Gastrocnemius medialis (tissue), 4 donors: ENCODE data around the gene CNKSR2. TPM values are rescaled to one million over a fixed set of nuclear protein-coding genes. Genes with fewer than 3 reads are reported as not detected.
A peak's percentile ranks its signal among the peaks of the same experiment; 100 is the strongest.

Experiments
- ATAC-seq, 2 donors: fragments of 150-250 bp; one replicate each; pipeline ENCODE4 v1.9.1; 2016
- DNase-seq, 2 donors: peaks; one replicate each; pipeline ENCODE4 v3.0.0-alpha.2; 2019
- H3K27ac ChIP-seq, 4 donors: fragments of 200-600 bp; sonication (generic); 1 replicate in 1 of 4; 2 replicates in 3 of 4; pipeline ENCODE4 v1.5.1; 2016 to 2018; ENCODE audit warnings: mild to moderate bottlenecking in 2 of 4, moderate library complexity in 1 of 4
- H3K27me3 ChIP-seq, 3 donors: fragments of 200-600 bp; sonication (generic) in 2 of 3; 1 replicate in 1 of 3; 2 replicates in 2 of 3; pipeline versions ENCODE4 v1.5.1 to v1.6.0; 2016 to 2019; ENCODE audit warnings: mild to moderate bottlenecking in 1 of 3, moderate library complexity in 1 of 3
- H3K36me3 ChIP-seq, 2 donors: fragments of 200-600 bp; sonication (generic) in 1 of 2; one replicate each; pipeline ENCODE4 v1.5.1; 2017 to 2018
- H3K4me1 ChIP-seq, 2 donors: fragments of 200-600 bp; sonication (generic) in 1 of 2; one replicate each; pipeline ENCODE4 v1.5.1; 2016 to 2017; ENCODE audit warnings: mild to moderate bottlenecking in 2 of 2
- H3K4me3 ChIP-seq, 4 donors: fragments of 200-600 bp; sonication (generic) in 3 of 4; 1 replicate in 1 of 4; 2 replicates in 3 of 4; pipeline ENCODE4 v1.5.1; 2016 to 2019; ENCODE audit warnings: mild to moderate bottlenecking in 2 of 4
- H3K9me3 ChIP-seq, 3 donors: fragments of 200-600 bp; sonication (generic) in 2 of 3; 1 replicate in 1 of 3; 2 replicates in 2 of 3; pipeline ENCODE4 v1.5.1; 2016 to 2019
- CTCF ChIP-seq, 5 experiments: fragments of 450-650 bp in 3 of 5; fragments of 200-600 bp in 2 of 5; sonication (generic) in 2 of 5; IDR thresholded peaks in 4 of 5; conservative IDR thresholded peaks in 1 of 5; 1 replicate in 4 of 5; 2 replicates in 1 of 5; pipeline ENCODE4 v1.5.1; 2016 to 2019; ENCODE audit warnings: antibody characterized with exemption in 5 of 5, mild to moderate bottlenecking in 3 of 5, moderate library complexity in 3 of 5
- POLR2A ChIP-seq, 2 donors: fragments of 450-650 bp; IDR thresholded peaks; one replicate each; pipeline ENCODE4 v1.6.1; 2017; ENCODE audit warnings: antibody characterized with exemption in 2 of 2, mild to moderate bottlenecking in 2 of 2, moderate library complexity in 2 of 2
- in situ Hi-C, 4 donors: fragments of 200-750 bp; cut with MboI; loops; one replicate each; pipeline versions ENCODE4 v1.15.0 to v1.8.0; 2017; ENCODE audit warnings: low sequenced_read_pairs in 4 of 4
- intact Hi-C: fragments of 100-400 bp; cut with DNase I; formaldehyde crosslinking; loops from one replicate; pipeline ENCODE4 v1.15.1; 2023; ENCODE audit warnings: low total_unique reads
- total RNA-seq, 4 donors: library from RNA; depleted of rRNA; stranded (reverse); fragments of >200 nt; gene quantifications; one replicate each; pipeline versions ENCODE4 v1.1.0 to v1.2.3, GENCODE V29; 2016

Gene CNKSR2
- total RNA-seq, 4 donors from 2014 or later: 0.44 to 8.7 (median 3.0) TPM

GRCh38 chrX:21657318-21658151 lies 283.3 kb downstream of the CNKSR2 start:
- peak overlapping the region; percentile 48 to 57 (median 54) for H3K4me3 ChIP-seq
- intact Hi-C loops (loop anchor here (5.0 kb wide), 2 partner anchors 80 to 285 kb away; partner anchors contain the start of gene SMS), in situ Hi-C loops (no loop called here)
- ATAC-seq (peak; percentile 3 to 11), DNase-seq (peak; percentile 12 to 60)
- no peaks in the 10 kb centered on the region for H3K9me3 ChIP-seq
- no peaks in the 10 kb centered on the region for H3K27me3 ChIP-seq
- peaks cover 0 to 20% of the 10 kb centered on the region in 2 donors for H3K4me1 ChIP-seq
- H3K36me3 ChIP-seq: no peaks in the 10 kb centered on the region
- TF ChIP-seq CTCF (IDR thresholded peaks at IDR 0.05 in 4 of 5, conservative IDR thresholded peaks at IDR 0.05 in 1 of 5): no peak
- peak in 1 of 2 donors; percentile 13 for TF ChIP-seq POLR2A (IDR thresholded peaks at IDR 0.05)
- H3K27ac ChIP-seq: peak overlapping the region; percentile 92 to 95 (median 93)

GRCh38 chrX:21658152-21658737 lies 284.0 kb downstream of the CNKSR2 start, which contains the start of gene KLHL34:
Gene KLHL34 (minus strand): TSS chrX:21658330. CDS start chrX:21657788, 542 bp downstream.
- peak; percentile 43 to 74 for DNase-seq

GRCh38 chrX:21658746-21659145 lies 284.5 kb downstream of the CNKSR2 start:
- H3K36me3 ChIP-seq: no peaks in the 10 kb centered on the region
- H3K27me3 ChIP-seq: no peaks in the 10 kb centered on the region
- H3K27ac ChIP-seq: peak overlapping the region; percentile 92 to 95 (median 93)
- TF ChIP-seq CTCF (IDR thresholded peaks at IDR 0.05 in 4 of 5, conservative IDR thresholded peaks at IDR 0.05 in 1 of 5) (no peak), POLR2A (IDR thresholded peaks at IDR 0.05) (peak in 1 of 2 donors; percentile 8)
- H3K4me3 ChIP-seq: peak overlapping the region; percentile 48 to 57 (median 54)
- ATAC-seq: peak; percentile 68 to 69
- H3K4me1 ChIP-seq: peaks cover 0 to 23% of the 10 kb centered on the region in 2 donors
- no peaks in the 10 kb centered on the region for H3K9me3 ChIP-seq
- intact Hi-C loops (loop anchor here (5.0 kb wide), 2 partner anchors 79 to 284 kb away; partner anchors contain the start of gene SMS), in situ Hi-C loops (no loop called here)
- DNase-seq: peak; percentile 45 to 73

More at GRCh38 chrX:21658152-21658737, 284.0 kb downstream of the CNKSR2 start, which contains the start of gene KLHL34:
- Histone ChIP-seq H3K9me3 (no peaks in the 10 kb centered on the region), H3K36me3 (no peaks in the 10 kb centered on the region), H3K27ac (peak within 1 kb of the TSS; percentile 92 to 95 (median 93)), H3K4me3 (peak within 1 kb of the TSS; percentile 48 to 57 (median 54)), H3K4me1 (peaks cover 0 to 20% of the 10 kb centered on the region in 2 donors), H3K27me3 (no peaks in the 10 kb centered on the region)
- ATAC-seq: peak; percentile 72 to 73
- TF ChIP-seq CTCF (IDR thresholded peaks at IDR 0.05 in 4 of 5, conservative IDR thresholded peaks at IDR 0.05 in 1 of 5) (no peak), POLR2A (IDR thresholded peaks at IDR 0.05) (peak; percentile 45 to 66)
- in situ Hi-C loops (no loop called here), intact Hi-C loops (loop anchor here (5.0 kb wide), 2 partner anchors 79 to 284 kb away; partner anchors contain the start of gene SMS)

- Histone ChIP-seq H3K36me3 (no peaks in the 10 kb centered on the region), H3K27me3 (no peaks in the 10 kb centered on the region), H3K4me1 (peaks cover 0 to 25% of the 10 kb centered on the region in 2 donors), H3K9me3 (no peaks in the 10 kb centered on the region), H3K4me3 (peak overlapping the region; percentile 36 to 57 (median 54)), H3K27ac (peak overlapping the region; percentile 92 to 95 (median 93))
- TF ChIP-seq CTCF (IDR thresholded peaks at IDR 0.05 in 4 of 5, conservative IDR thresholded peaks at IDR 0.05 in 1 of 5) (no peak), POLR2A (IDR thresholded peaks at IDR 0.05) (no peak)
- DNase-seq (no peak), ATAC-seq (no peak)
- intact Hi-C loops: loop anchor here (5.0 kb wide), 2 partner anchors 78 to 283 kb away; partner anchors contain the start of gene SMS
- in situ Hi-C loops: no loop called here
Observed at GRCh38 chrX:21659320-21659719, 285.1 kb downstream of the CNKSR2 start.
